Measurements from ENCODE around the gene PNPLA6. TPM values are rescaled to one million over a fixed set of nuclear protein-coding genes. Genes with fewer than 3 reads are reported as not detected.

PNPLA6 gene
- total RNA-seq, 1 experiment from 2014 or later, result 75.8 TPM

GRCh38 chr19:7552781-7553180 is 17.3 kb downstream of the PNPLA6 start:
- POLR2A ChIA-PET, result no interaction called here
- H3K9me3 Mint-ChIP-seq (ENCODE audit: unreplicated experiment), result no peaks in the 10 kb centered on the region
- no TSS peak for BruUV-seq (replicated peaks)
- H3K27me3 Mint-ChIP-seq (ENCODE audit: insufficient read depth, unreplicated experiment), result no peaks in the 10 kb centered on the region
- H3K4me3 Mint-ChIP-seq (ENCODE audit: unreplicated experiment), result no peak overlapping the region
- H3K4me1 Mint-ChIP-seq (ENCODE audit: insufficient read depth, unreplicated experiment), result no peaks in the 10 kb centered on the region
- H3K27ac Mint-ChIP-seq (ENCODE audit: low read depth, unreplicated experiment), result no peak overlapping the region
- TF ChIP-seq, protein P1, sequence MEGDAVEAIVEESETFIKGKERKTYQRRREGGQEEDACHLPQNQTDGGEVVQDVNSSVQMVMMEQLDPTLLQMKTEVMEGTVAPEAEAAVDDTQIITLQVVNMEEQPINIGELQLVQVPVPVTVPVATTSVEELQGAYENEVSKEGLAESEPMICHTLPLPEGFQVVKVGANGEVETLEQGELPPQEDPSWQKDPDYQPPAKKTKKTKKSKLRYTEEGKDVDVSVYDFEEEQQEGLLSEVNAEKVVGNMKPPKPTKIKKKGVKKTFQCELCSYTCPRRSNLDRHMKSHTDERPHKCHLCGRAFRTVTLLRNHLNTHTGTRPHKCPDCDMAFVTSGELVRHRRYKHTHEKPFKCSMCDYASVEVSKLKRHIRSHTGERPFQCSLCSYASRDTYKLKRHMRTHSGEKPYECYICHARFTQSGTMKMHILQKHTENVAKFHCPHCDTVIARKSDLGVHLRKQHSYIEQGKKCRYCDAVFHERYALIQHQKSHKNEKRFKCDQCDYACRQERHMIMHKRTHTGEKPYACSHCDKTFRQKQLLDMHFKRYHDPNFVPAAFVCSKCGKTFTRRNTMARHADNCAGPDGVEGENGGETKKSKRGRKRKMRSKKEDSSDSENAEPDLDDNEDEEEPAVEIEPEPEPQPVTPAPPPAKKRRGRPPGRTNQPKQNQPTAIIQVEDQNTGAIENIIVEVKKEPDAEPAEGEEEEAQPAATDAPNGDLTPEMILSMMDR (IDR thresholded peaks at IDR 0.05; ENCODE audit: unreplicated experiment), result no peak
- CTCF ChIA-PET, result interaction anchor here (0.7 to 0.8 kb wide), 2 partner anchors 19 to 128 kb away, joined by 3 read pairs; partner anchors contain the start of gene TRAPPC5
- intact Hi-C loops (cut with micrococcal nuclease), result no loop called here
- DNase-seq (ENCODE audit: unreplicated experiment), result no peak
- peaks cover 34% of the 10 kb centered on the region for H3K36me3 Mint-ChIP-seq (ENCODE audit: insufficient read depth, unreplicated experiment)

DNA sequence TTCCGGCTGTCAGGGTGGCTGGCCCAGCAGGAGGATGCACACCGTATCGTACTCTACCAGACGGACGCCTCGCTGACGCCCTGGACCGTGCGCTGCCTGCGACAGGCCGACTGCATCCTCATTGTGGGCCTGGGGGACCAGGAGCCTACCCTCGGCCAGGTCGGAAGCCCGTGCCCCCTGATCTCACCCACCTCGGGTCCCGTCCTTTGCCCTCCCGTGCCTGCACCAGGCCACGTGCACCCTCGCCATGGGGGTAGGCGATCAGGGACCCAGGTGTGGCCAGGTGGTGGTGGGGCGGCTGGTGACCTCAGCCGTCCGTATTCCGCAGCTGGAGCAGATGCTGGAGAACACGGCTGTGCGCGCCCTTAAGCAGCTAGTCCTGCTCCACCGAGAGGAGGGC is 19.0 kb downstream of the PNPLA6 start:
- BruUV-seq (replicated peaks), result no TSS peak
- TF ChIP-seq, protein P1 (IDR thresholded peaks at IDR 0.05; ENCODE audit: unreplicated experiment), result no peak

GRCh38 chr19:7554990-7555864 is 19.7 kb downstream of the PNPLA6 start:
- no peak for DNase-seq (ENCODE audit: unreplicated experiment)
- ChIA-PET POLR2A (interaction anchor here (0.7 kb wide), 1 partner anchor 37 kb away, joined by 3 read pairs; no protein-coding TSS in a partner anchor), CTCF (interaction anchor here (0.5 to 0.6 kb wide), 4 partner anchors 27 to 202 kb away, joined by 3 to 4 read pairs (median 3); no protein-coding TSS in a partner anchor)
- H3K9me3 Mint-ChIP-seq (ENCODE audit: unreplicated experiment), result no peaks in the 10 kb centered on the region
- TF ChIP-seq, protein P1 (IDR thresholded peaks at IDR 0.05; ENCODE audit: unreplicated experiment), result no peak
- peaks cover 39% of the 10 kb centered on the region for H3K36me3 Mint-ChIP-seq (ENCODE audit: insufficient read depth, unreplicated experiment)
- no TSS peak for BruUV-seq (replicated peaks)
- no peak overlapping the region for H3K4me3 Mint-ChIP-seq (ENCODE audit: unreplicated experiment)
- intact Hi-C loops (cut with micrococcal nuclease), result no loop called here
- H3K27ac Mint-ChIP-seq (ENCODE audit: low read depth, unreplicated experiment), result no peak overlapping the region
- H3K27me3 Mint-ChIP-seq (ENCODE audit: insufficient read depth, unreplicated experiment), result no peaks in the 10 kb centered on the region
- no peaks in the 10 kb centered on the region for H3K4me1 Mint-ChIP-seq (ENCODE audit: insufficient read depth, unreplicated experiment)

More for the DNA sequence above, 19.0 kb downstream of the PNPLA6 start:
- no peaks in the 10 kb centered on the region for H3K27me3 Mint-ChIP-seq (ENCODE audit: insufficient read depth, unreplicated experiment)
- no peak for DNase-seq (ENCODE audit: unreplicated experiment)
- H3K4me1 Mint-ChIP-seq (ENCODE audit: insufficient read depth, unreplicated experiment), result no peaks in the 10 kb centered on the region
- intact Hi-C loops (cut with micrococcal nuclease), result no loop called here
- ChIA-PET CTCF (interaction anchor here (0.5 to 1.0 kb wide), 4 partner anchors 27 to 202 kb away, joined by 3 to 4 read pairs (median 3); no protein-coding TSS in a partner anchor), POLR2A (no interaction called here)
- peaks cover 46% of the 10 kb centered on the region for H3K36me3 Mint-ChIP-seq (ENCODE audit: insufficient read depth, unreplicated experiment)
- H3K4me3 Mint-ChIP-seq (ENCODE audit: unreplicated experiment), result no peak overlapping the region
- H3K9me3 Mint-ChIP-seq (ENCODE audit: unreplicated experiment), result no peaks in the 10 kb centered on the region
- no peak overlapping the region for H3K27ac Mint-ChIP-seq (ENCODE audit: low read depth, unreplicated experiment)

GRCh38 chr19:7556696-7557315 is 21.3 kb downstream of the PNPLA6 start:
- DNase-seq (ENCODE audit: unreplicated experiment), result no peak
- ChIA-PET CTCF (interaction anchor here (0.5 kb wide), 1 partner anchor 10 kb away, joined by 3 read pairs; no protein-coding TSS in a partner anchor), POLR2A (no interaction called here)
- Mint-ChIP-seq H3K27me3 (ENCODE audit: insufficient read depth, unreplicated experiment) (no peaks in the 10 kb centered on the region), H3K36me3 (ENCODE audit: insufficient read depth, unreplicated experiment) (peaks cover 37% of the 10 kb centered on the region), H3K9me3 (ENCODE audit: unreplicated experiment) (no peaks in the 10 kb centered on the region), H3K4me3 (ENCODE audit: unreplicated experiment) (no peak overlapping the region), H3K27ac (ENCODE audit: low read depth, unreplicated experiment) (no peak overlapping the region), H3K4me1 (ENCODE audit: insufficient read depth, unreplicated experiment) (no peaks in the 10 kb centered on the region)
- intact Hi-C loops (cut with micrococcal nuclease), result no loop called here
- TF ChIP-seq, protein P1 (IDR thresholded peaks at IDR 0.05; ENCODE audit: unreplicated experiment), result no peak
- BruUV-seq (replicated peaks), result no TSS peak

Measured in MCF 10A (cell line).